ENCODE measurements around the gene ACSS3.
"Not testable (repeated sequence)": the region's sequence is repeated elsewhere in the genome, so short reads cannot be mapped to it uniquely, and the experiment has no call there.

ACSS3 gene

DNA sequence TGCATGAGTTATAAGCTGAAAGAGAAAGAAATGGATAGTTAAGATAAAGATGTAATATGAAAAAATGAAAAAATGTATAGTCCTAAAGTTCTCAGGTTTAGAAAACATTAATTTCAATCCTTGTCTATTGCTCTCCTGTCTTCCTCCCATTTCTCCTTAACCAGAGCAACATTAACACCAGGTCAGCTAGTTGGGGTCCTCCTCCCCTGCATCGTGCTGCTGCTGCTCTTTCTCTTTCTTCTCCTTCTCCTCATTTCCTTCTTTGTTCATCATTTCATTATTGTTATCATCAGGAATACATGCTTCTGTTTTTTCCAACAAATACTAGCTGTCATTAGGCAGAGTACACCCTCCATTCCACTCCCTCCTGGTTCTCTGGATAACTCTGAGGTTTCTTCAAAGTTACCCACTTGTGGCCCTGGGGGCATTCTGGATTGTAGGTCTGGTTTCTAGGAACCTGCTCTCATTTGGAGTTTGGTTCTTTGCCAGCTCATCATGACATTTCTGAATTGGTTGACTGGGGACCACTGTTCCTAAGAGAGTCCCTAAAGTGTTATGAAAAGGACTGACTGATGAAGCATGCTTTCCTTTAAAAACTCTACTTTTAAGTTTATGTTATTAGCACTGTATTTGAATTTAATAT lies 17.0 kb downstream of the ACSS3 start:
- ATAC-seq, result no peak

DNA sequence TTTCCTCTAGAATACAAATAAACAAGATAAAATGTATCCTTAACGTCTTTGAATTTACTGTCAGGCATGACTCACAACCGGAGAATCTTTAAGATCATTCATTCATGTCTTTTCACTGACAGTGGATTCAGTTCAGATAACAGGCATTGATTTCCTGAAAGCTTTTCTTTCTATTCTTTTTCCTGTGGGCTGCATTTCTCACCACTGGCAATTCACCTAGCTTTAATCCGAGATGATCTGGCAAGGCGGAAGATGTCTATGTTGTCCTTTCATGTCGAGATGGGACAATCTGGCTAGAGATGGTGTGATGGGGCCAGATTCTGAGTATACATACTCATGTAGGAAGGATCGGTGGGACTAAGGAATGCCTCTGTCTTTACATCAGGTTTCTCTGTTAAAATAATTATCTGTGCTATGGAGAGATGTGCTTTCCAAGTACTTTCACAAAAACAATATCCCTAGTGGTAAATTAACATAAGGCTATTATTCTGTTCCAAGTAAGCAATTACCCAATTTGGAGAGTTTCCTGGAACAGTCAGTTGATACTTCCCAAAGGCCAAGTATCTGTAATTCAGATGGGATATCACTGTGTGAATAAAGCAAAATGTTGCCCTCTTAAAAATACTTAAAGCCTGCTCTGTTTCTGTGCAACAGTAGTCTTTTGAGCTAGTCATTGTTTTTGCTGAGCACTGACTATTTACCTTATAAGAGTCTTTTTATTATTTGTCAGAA lies 17.8 kb downstream of the ACSS3 start:
- no peak for ATAC-seq

DNA sequence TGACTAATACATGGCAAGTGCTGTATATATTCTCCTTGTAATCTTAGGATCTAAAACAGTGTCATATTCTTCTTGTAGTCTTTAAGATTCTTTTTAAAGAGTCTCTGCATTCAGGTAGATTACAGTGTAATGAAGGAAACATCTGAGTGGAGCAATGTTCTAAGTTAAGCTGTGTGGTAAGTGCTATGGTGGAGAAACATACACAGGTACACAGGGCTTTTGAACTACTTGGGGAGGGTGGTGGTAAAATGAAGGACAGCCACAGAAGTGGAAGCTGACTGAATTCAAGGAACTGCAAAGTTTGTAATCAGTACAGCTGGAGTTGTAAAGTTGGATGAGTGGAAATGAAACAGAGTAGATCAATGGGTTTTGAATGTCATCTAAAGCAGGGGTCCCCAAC lies 27.8 kb downstream of the ACSS3 start:
- no peak for ATAC-seq

DNA sequence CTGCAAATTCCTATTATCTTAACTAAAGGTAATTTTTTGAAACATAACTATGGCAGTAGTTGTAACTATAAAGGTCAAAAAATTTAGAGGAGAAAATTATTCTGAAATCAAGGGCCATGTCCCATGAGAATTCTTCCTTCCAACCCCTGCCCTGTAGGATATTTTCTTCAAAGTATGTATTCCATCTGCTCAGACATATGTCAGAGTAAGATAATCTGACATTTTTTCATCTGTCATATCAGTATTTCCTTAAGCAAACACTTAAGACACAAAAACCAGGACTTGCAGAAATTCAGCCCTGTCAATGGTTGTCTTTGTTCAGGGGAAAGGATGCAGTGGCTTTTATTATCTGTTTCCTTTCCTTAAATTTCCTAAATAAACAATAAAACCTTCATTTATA lies 36.3 kb downstream of the ACSS3 start:
- no peak for ATAC-seq

DNA sequence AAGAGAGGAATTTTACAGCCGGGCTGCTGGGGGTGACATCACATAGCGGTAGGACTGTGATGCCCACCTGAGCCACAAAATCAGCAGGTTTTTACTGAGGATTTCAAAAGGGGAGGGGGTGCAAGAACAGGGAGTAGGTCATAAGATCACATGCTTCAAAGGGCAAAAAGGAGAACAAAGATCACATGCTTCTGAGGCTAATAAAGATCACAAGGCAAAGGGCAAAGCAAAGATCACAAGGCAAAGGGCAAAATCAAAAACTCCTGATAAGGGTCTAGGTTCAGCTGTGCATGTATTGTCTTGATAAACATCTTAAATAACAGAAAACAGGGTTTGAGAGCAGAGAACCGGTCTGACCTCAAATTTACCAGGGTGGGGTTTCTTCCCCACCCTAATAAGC lies 41.2 kb downstream of the ACSS3 start:
- ATAC-seq, result not testable (repeated sequence)

DNA sequence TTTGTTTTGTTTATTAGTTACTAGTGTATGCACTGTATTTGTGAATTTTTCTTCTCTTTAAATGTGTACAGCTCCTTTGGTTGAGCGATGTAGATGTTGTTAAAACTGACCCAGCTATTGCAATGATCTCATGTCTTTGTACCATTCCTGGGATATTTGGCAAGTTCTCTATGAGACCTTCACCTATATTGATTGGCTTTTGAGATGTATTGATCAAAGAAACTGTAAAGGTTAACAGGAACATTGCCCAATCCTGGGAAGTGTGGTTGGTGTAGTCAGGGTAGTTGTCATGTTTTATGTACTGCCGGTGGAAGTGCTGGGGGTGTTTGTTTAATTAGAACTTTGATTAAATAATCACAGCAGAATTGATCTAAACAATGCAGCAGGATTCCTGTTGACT lies 43.1 kb downstream of the ACSS3 start:
- no peak for ATAC-seq

DNA sequence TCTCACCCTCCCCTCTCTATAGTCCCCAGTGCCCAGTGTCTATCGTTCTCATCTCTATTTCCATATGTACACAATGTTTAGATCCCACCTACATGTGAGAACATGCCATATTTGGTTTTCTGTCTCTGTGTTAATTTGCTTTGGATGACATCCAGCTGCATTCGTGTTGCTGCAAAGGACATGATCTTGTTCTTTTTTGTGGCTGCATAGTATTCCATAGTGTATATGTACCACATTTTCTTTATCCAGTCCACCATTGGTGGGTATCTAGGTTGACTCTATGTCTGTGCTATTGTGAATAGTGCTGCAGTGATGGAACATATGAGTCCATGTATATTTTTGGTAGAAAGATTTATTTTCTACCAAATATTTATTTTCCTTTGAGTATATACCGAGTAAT lies 45.7 kb downstream of the ACSS3 start:
- ATAC-seq, result no peak

DNA sequence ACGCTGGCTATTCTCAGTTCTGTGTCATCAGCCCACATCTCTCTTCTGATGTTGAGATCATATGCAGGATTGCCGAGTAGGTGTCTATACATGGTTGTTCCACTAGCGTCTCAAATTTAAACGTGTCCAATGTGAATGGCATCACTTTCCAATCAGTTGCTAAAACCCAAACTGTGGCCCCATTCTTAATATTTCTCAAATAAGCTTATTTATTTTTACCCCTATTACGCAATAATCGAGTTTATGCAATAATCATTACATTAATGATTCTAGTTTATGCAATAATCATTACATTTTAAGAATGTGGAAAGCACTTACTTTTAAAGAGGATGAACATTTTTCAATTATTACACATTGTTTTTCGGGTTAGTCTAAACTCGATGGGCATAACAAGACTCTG lies 47.8 kb downstream of the ACSS3 start:
- no peak for ATAC-seq

DNA sequence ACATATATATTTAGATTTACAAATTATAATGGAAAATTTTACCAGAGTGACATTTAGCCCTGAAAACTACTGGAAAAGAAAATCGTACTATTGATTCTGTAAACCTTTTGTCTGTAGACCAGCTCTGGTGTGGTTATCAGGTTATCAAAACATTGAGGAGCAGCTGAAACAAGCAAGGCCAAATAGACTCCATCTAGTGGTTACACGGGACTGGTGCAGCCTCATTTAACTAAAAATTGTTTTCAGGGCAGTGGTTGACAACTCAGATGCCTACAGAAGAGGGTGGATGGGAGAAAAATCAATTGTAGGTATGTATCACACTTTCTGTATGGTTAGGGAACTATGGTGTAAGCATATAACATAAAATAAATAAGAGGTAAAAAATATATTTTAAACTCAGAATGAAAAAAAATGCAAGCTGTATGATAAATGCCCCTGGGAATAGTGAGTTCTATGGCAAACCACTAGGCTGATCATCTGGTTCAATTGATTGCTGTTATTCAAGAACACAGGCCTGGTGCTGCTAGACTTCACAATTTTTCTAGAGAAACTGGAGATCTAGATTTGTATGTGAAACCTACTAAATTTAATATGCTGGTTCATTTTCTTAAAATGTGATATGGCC lies 51.2 kb downstream of the ACSS3 start:
- ATAC-seq, result no peak

DNA sequence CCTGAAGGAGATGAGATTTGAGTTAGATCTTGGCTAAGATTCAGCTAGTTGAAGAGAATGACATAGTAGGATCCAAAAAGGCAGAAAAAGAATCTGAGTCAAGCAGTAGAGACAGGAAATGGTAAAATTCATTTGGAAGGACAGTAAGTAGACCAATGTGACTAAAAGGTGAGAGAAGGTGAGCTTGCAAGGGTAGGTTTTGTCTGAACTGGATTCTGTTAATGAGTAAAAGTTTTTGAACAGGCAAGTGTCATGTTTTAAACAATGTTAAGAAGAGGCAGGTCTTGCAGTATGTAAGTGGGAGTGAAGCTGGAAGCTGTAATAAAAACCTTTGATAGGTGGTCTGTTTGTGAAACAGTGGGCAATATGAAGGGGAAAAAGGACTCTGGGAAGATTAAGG lies 58.6 kb downstream of the ACSS3 start:
- no peak for ATAC-seq

DNA sequence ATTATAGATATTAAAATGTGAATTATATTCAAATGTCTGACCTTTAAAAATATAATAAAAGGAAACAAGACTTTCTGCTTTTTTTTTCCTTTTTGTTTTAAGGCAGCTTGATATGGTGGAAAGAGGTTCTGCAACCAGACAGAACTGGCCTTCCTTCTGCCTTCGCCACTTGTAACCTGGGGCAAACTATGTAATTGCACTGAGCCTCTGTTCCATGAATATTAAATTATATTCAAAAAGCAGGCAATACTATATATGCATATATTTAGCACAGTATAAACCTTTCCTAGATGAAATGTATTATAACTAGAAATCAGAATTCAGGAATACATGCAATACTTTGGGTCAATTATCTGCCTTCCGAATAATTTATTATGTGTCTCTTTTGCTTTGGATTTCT lies 59.9 kb downstream of the ACSS3 start:
- ATAC-seq, result no peak

DNA sequence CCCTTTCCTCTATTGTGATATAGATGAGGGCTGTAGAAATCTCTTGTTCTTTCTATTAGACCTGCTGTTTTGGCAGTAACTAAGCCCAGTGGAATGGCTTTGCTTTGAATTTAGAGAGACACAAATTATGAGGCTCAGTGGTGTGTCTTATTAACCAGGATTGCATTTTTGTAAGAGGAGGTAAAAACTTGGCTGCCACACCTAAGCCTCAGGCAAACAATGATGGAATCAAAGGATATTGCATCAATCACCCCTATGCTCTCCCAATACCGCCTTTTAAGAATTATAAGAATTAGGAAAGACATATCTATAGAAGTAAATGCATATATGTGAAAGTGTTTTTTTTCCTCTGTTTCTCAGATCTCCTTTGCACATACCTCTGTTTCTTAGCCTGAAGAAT lies 63.3 kb downstream of the ACSS3 start:
- ATAC-seq, result no peak

DNA sequence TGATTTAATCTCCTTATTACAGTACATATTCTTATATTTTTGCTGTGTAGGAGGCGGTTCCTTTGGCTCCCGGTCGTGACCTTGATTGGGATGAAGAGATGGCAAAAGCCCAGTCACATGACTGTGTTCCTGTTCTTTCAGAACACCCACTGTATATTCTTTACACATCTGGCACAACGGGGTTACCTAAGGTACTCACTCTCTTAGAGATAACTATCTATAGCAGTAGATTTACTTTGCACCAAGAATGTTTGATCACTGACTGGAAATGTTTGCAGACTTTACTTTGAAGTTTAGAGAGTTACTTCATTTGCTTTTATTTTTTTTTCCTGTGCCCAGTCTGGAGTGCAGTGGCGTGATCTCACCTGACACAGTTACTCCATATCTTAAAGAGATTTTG lies 65.2 kb downstream of the ACSS3 start:
- no peak for ATAC-seq

DNA sequence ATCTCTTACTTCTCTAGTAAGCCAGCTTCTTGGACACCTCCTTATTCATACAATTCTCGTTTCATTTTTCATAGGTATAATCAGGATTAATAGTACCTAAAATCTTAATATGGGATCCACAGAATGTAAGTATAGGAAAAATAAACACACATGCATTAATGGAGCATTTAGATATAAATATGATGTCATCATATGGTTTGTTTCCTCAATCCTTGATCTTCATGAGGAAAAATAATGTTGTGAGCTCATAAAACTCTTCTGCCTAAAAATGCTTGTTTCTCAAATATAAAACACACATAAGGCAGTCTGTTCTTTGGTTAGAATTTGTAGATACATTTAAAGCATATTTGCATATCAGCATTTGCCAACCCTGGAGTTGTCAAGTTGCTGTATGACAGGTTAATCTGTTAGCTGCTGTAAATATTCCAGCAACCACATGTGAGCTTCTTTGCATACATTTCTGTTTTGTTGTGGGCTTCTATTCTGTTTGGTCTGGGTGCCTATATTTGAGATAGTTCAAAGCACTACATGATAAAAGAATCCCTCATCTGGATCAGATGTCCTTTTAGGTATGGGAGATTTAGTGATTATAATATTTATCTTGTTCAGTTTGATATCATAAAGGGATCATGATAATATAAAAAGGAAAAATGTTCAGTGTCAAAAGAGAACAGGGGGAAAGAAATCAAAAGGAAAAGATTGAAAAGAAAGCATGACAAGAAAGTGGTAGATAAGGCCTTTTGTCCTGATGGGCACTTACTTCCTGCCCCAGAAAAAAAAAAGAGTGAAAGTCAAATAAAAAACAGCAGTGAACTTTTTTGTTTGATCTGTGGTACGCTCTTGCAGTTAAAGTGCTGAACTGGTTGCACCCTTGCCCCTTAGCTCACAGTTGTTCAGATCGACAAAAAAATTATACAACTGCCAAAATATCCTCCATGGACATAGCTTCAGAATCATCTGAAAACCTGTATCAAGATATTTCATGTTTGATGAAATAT lies 68.6 kb downstream of the ACSS3 start:
- ATAC-seq, result no peak

DNA sequence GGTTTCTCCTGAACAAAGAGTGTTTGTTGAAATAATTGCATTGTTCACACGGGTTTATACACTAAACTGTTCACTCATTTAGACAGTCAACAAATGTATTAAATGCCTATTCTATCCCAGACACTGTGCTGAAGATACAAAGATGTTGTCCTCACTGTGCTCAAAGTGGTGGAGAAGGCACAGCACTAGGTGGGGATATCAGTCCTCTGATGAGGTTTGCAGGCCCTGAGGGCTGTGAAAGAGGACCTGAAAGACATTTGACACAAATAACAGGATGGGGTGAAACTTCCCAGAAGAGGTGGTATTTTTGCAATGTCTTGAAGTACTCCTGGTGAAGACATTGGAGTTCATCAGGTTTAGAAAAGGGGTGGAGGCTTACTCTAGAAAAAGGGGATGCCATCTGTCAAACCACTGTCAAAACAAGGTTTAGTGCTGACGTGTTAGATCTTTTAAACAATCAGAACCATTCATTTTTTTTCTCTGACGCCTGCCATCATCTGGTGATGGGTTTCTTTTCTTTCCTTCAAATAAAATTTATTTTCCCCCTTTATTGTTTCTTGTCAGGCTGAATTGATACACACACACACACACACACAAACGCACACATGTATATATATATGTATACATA lies 69.5 kb downstream of the ACSS3 start:
- no peak for ATAC-seq

DNA sequence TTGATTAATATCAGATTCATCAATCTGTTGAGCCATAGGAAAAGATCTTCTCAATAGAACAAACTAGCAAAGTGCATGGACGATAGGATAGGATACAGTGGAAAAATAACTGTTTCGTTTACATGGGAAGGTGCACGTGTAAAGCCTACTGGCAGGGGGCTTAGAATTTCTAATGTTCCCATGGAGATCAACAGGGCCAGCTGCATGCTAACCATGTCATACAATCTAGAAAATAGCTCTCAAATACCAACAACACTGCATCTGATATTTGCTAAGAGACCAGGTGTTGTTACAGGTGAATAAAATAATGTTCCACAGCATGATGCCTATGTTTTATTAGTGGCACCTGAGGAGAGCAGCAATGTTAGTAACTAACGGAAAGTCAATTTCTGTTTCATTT lies 72.5 kb downstream of the ACSS3 start:
- ATAC-seq, result no peak

DNA sequence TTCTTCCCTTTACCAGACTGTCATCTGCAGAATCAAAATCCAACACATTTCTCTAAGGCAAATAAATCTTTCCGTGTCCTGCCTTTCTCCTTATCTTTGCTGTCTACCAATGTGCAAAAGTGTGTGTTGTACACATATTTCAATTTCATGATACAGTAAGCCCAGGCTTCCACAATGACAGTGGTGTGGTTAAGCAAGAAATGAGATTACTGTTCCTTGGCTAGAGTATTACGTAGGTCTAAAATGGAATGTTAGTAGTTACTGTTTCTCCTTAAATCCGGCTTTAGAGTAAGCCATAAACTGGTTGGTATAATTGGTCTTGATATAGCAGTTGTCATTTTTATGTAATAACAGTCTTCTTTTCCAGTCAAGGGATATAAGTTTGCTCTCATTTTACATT lies 82.0 kb downstream of the ACSS3 start:
- no peak for ATAC-seq

DNA sequence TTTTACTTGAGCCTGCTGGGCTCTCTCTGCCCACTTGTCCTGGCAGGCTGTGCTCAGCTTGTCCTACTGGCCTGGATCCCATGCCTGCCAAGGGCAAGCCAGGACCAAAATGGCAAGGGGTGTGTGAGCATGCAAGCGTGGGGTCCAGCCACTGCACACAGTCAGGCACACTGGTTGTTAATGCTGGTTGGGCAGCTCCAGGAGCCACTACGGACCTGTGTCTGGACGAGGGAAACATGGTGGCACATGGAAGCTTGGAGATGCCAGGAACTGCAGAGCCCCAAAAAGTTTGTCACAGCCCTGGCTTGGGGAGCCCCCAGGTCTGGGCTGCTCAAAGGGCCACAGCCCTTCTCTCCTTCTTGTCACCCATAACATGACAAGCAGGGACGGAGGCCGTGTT lies 83.8 kb downstream of the ACSS3 start:
- ATAC-seq, result no peak

DNA sequence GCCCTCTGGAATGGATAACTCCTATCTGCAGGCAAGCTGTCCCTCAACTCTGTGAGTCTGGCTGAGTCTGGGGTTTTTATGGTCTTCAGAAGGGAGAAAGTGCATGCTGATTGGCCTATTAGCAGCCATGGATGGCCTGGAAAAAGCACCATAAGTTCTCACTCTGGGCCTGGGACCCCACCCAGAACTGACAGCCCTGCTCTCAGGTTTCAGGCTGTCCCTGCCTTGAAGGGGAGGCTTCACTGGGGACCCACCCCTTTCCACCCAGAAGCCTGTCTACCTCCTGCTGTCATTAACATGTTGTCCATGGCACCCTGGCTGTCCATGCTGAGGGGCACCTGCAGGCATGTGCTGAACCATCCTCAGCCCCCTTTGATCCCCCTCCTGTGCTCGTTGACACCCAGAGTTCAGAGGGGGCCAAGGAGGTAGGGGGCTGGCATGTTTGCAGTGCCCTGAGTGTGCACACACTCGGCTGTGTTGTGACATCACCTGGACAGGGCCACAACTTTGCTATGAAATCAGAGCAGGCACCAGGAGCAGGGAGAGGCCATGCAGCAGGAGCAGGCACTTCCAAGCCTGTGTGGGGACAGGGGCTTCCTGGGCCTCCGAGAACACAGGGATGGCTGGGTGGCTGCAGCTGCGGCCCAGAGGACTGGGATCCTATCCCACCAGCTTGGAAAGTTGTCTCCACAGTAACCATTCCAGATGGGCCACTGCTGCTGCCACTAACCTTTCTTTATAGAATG lies 84.7 kb downstream of the ACSS3 start:
- no peak for ATAC-seq

DNA sequence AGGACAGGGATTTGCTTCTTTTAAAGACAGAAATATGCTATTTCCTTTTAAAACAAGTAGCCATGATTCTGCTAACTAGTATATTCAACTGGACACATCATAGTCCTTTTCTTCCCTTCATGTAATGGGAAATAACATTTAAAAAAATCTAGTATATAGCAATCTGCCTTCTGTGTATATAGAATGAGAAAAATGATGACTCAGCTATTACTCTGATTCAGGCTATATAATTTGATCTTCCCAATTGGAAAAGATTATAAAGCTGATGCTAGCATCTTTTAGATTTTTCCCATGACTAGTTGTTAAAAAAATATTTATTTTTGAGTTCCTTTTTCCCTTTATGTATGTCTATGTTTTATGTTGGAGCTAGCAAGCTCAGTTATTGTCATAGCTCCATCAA lies 86.9 kb downstream of the ACSS3 start:
- ATAC-seq, result no peak

DNA sequence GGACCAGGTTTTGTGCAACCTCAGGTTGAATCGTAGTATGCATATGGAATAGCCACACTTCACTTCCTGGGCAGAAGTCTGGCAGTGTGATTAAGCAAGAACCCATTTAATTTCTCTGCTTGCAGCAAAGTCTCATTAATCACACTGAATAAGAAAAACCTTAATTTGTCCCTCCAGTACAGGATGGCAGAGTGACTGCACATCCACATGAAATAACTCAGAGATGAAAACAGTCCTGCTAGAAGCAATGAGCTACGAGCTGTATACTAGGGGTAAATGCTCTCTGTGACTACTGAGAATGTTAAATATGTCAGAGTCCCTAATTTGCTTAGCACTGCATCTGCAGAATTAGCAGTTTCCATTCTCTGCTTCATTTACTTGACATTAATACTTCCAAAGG lies 88.9 kb downstream of the ACSS3 start:
- no peak for ATAC-seq

DNA sequence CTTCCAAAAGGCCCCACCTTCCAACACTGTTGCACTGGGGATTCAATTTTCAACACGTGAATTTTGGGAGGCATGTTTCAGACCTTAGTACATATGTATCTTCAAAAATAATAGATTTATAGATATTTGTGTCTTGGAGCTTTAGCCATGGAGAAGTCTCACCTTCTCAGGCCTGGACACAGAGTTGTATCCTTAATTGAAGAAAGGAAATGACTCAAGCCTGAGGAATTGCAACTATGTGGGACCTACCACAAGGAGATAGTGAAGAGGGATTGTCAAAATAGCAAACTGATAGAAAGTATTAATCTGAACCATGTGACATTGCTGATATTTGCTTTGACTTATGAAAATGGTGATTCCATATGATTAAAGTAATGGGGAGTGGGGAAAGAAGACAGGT lies 89.8 kb downstream of the ACSS3 start:
- ATAC-seq, result no peak
